Gastrocnemius medialis (tissue), 4 donors: ENCODE results near the gene SMIM38. TPM values are rescaled to one million over a fixed set of nuclear protein-coding genes. Genes with fewer than 3 reads are reported as not detected.

ENCODE experiments used
- ATAC-seq, 2 donors: fragments of 150-250 bp; one replicate each; pipeline ENCODE4 v1.9.1; 2016
- DNase-seq, 2 donors: peaks; one replicate each; pipeline ENCODE4 v3.0.0-alpha.2; 2019
- H3K27ac ChIP-seq, 4 donors: fragments of 200-600 bp; sonication (generic); 1 replicate in 1 of 4; 2 replicates in 3 of 4; pipeline ENCODE4 v1.5.1; 2016 to 2018; ENCODE audit warnings: mild to moderate bottlenecking in 2 of 4, moderate library complexity in 1 of 4
- H3K27me3 ChIP-seq, 3 donors: fragments of 200-600 bp; sonication (generic) in 2 of 3; 1 replicate in 1 of 3; 2 replicates in 2 of 3; pipeline versions ENCODE4 v1.5.1 to v1.6.0; 2016 to 2019; ENCODE audit warnings: mild to moderate bottlenecking in 1 of 3, moderate library complexity in 1 of 3
- H3K36me3 ChIP-seq, 2 donors: fragments of 200-600 bp; sonication (generic) in 1 of 2; one replicate each; pipeline ENCODE4 v1.5.1; 2017 to 2018
- H3K4me1 ChIP-seq, 2 donors: fragments of 200-600 bp; sonication (generic) in 1 of 2; one replicate each; pipeline ENCODE4 v1.5.1; 2016 to 2017; ENCODE audit warnings: mild to moderate bottlenecking in 2 of 2
- H3K4me3 ChIP-seq, 4 donors: fragments of 200-600 bp; sonication (generic) in 3 of 4; 1 replicate in 1 of 4; 2 replicates in 3 of 4; pipeline ENCODE4 v1.5.1; 2016 to 2019; ENCODE audit warnings: mild to moderate bottlenecking in 2 of 4
- H3K9me3 ChIP-seq, 3 donors: fragments of 200-600 bp; sonication (generic) in 2 of 3; 1 replicate in 1 of 3; 2 replicates in 2 of 3; pipeline ENCODE4 v1.5.1; 2016 to 2019
- CTCF ChIP-seq, 5 experiments: fragments of 450-650 bp in 3 of 5; fragments of 200-600 bp in 2 of 5; sonication (generic) in 2 of 5; IDR thresholded peaks in 4 of 5; conservative IDR thresholded peaks in 1 of 5; 1 replicate in 4 of 5; 2 replicates in 1 of 5; pipeline ENCODE4 v1.5.1; 2016 to 2019; ENCODE audit warnings: antibody characterized with exemption in 5 of 5, mild to moderate bottlenecking in 3 of 5, moderate library complexity in 3 of 5
- POLR2A ChIP-seq, 2 donors: fragments of 450-650 bp; IDR thresholded peaks; one replicate each; pipeline ENCODE4 v1.6.1; 2017; ENCODE audit warnings: antibody characterized with exemption in 2 of 2, mild to moderate bottlenecking in 2 of 2, moderate library complexity in 2 of 2
- in situ Hi-C, 4 donors: fragments of 200-750 bp; cut with MboI; loops; one replicate each; pipeline versions ENCODE4 v1.15.0 to v1.8.0; 2017; ENCODE audit warnings: low sequenced_read_pairs in 4 of 4
- intact Hi-C: fragments of 100-400 bp; cut with DNase I; formaldehyde crosslinking; loops from one replicate; pipeline ENCODE4 v1.15.1; 2023; ENCODE audit warnings: low total_unique reads
- total RNA-seq, 4 donors: library from RNA; depleted of rRNA; stranded (reverse); fragments of >200 nt; gene quantifications; one replicate each; pipeline versions ENCODE4 v1.1.0 to v1.2.3, GENCODE V29; 2016

The SMIM38 gene
- total RNA-seq, 4 donors from 2014 or later, result 0.12 to 0.66 (median 0.40) TPM; not detected in 1

GRCh38 chr11:69170704-69171103, 15.0 kb downstream of the SMIM38 start:
- no peak for TF ChIP-seq POLR2A (IDR thresholded peaks at IDR 0.05)
- no peak for TF ChIP-seq CTCF (IDR thresholded peaks at IDR 0.05 in 4 of 5, conservative IDR thresholded peaks at IDR 0.05 in 1 of 5)
- DNase-seq (peak in 1 of 2 donors; percentile 32), ATAC-seq (peak in 1 of 2 donors; percentile 65)
- H3K27ac ChIP-seq, result no peak overlapping the region
- H3K4me3 ChIP-seq, result no peak overlapping the region
- H3K27me3 ChIP-seq, result no peaks in the 10 kb centered on the region
- no peaks in the 10 kb centered on the region for H3K9me3 ChIP-seq
- H3K4me1 ChIP-seq, result peaks cover 0 to 11% of the 10 kb centered on the region in 2 donors
- intact Hi-C loops (no loop called here), in situ Hi-C loops (no loop called here)
- no peaks in the 10 kb centered on the region for H3K36me3 ChIP-seq

GRCh38 chr11:69171476-69172240, 15.9 kb downstream of the SMIM38 start:
- Histone ChIP-seq H3K27me3 (no peaks in the 10 kb centered on the region), H3K9me3 (no peaks in the 10 kb centered on the region), H3K4me3 (no peak overlapping the region), H3K36me3 (no peaks in the 10 kb centered on the region), H3K27ac (no peak overlapping the region), H3K4me1 (peaks cover 0 to 5% of the 10 kb centered on the region in 2 donors)
- intact Hi-C loops, result no loop called here
- in situ Hi-C loops, result no loop called here
- no peak for ATAC-seq
- DNase-seq, result no peak
- no peak for TF ChIP-seq CTCF (IDR thresholded peaks at IDR 0.05 in 4 of 5, conservative IDR thresholded peaks at IDR 0.05 in 1 of 5)
- TF ChIP-seq POLR2A (IDR thresholded peaks at IDR 0.05), result no peak

- ATAC-seq (no peak), DNase-seq (no peak)
- no peak for TF ChIP-seq POLR2A (IDR thresholded peaks at IDR 0.05)
- Histone ChIP-seq H3K4me3 (no peak overlapping the region), H3K4me1 (no peaks in the 10 kb centered on the region), H3K36me3 (no peaks in the 10 kb centered on the region), H3K27ac (no peak overlapping the region), H3K27me3 (no peaks in the 10 kb centered on the region), H3K9me3 (no peaks in the 10 kb centered on the region)
- intact Hi-C loops (no loop called here), in situ Hi-C loops (no loop called here)
Measured at GRCh38 chr11:69172674-69173073, 16.9 kb downstream of the SMIM38 start.

DNA sequence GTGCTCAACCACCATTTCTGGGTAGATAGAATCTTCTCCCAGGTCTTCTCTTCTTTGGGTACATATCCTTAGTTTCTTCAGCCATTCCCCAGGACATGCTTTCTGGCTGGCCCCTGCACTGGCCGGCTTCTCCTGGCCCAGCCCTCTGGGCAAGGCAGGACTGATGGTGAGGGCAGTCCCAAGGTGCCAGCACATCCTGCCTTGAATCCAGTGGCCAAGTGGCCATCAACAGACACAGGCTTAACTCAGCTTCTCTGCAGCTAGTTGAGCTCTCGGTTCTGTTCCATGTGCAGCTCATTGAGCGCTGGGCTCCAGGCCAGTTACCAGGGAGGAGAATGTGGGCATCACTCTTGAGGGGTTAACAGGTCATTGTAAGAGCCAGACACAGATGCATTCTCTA, 17.6 kb downstream of the SMIM38 start:
- Histone ChIP-seq H3K36me3 (no peaks in the 10 kb centered on the region), H3K27me3 (no peaks in the 10 kb centered on the region), H3K9me3 (no peaks in the 10 kb centered on the region), H3K27ac (no peak overlapping the region), H3K4me1 (no peaks in the 10 kb centered on the region), H3K4me3 (no peak overlapping the region)
- in situ Hi-C loops (no loop called here), intact Hi-C loops (no loop called here)
- DNase-seq (no peak), ATAC-seq (no peak)
- TF ChIP-seq CTCF (IDR thresholded peaks at IDR 0.05 in 4 of 5, conservative IDR thresholded peaks at IDR 0.05 in 1 of 5) (no peak), POLR2A (IDR thresholded peaks at IDR 0.05) (no peak)

DNA sequence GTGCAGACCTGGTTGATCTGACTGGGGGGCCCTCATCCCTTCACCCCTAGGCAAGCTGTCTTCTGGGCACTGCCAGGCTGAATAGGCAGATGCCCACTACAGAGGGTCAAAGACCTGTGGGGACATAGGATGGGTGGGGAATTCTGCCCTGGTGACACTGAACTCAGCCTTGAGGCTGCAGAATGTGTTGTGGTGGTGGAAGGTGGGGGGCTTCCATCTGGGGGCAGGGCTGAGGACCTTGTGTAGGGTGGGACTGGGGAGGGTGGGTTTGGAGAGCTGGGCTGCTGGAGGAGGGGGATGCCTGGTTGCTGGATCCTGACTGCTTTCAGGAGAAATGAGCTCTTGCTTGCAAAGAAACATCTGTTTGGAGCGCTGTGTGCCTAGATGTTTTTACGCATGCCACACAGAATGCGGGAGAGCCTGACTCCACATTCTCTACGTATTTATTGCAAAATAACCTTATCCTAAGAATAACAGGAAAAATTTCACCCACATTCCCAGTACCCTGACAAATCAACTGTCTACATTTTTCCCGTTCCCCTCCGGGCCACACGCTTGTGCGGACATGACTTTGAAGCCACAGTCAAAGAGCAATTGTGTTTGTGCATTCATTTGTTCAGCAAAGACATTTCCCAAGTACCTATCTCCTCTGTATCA, 18.3 kb downstream of the SMIM38 start:
- Histone ChIP-seq H3K27me3 (no peaks in the 10 kb centered on the region), H3K4me1 (no peaks in the 10 kb centered on the region), H3K36me3 (no peaks in the 10 kb centered on the region), H3K9me3 (no peaks in the 10 kb centered on the region), H3K4me3 (no peak overlapping the region), H3K27ac (no peak overlapping the region)
- ATAC-seq (no peak), DNase-seq (no peak)
- TF ChIP-seq POLR2A (IDR thresholded peaks at IDR 0.05), result no peak
- intact Hi-C loops (no loop called here), in situ Hi-C loops (no loop called here)
